Kidney (tissue), 14 donors: ENCODE measurements around the gene DNAJB8. TPM values are rescaled to one million over a fixed set of nuclear protein-coding genes. Genes with fewer than 3 reads are reported as not detected.
A peak's percentile ranks its signal among the peaks of the same experiment; 100 is the strongest.

ENCODE experiments used
- DNase-seq, 5 donors: peaks; one replicate each; pipeline ENCODE4 v3.0.0-alpha.2; 2013 to 2020
- FAIRE-seq: peaks from 2 replicates; lab custom pipeline; 2012; peaks lifted over from hg19 to GRCh38; lab: Jason Lieb, UNC
- H3K27ac ChIP-seq, 2 donors: one replicate each; pipeline ENCODE4 v1.7.0; 2013; ENCODE audit warnings: low read depth in 2 of 2, low read length in 2 of 2, inconsistent platforms in 1 of 2
- H3K27me3 ChIP-seq: one replicate; pipeline ENCODE4 v1.7.1; 2013; ENCODE audit warnings: low read length, inconsistent platforms; ENCODE audit not compliant: control insufficient read depth, insufficient read depth
- H3K36me3 ChIP-seq, 3 donors: one replicate each; pipeline versions ENCODE4 v1.7.0 to v1.7.1; 2013; ENCODE audit warnings: low read length in 3 of 3, control low read depth in 1 of 3, inconsistent platforms in 1 of 3; ENCODE audit not compliant: insufficient read depth in 3 of 3, control insufficient read depth in 2 of 3
- H3K4me1 ChIP-seq, 3 donors: one replicate each; pipeline versions ENCODE4 v1.7.0 to v1.7.1; 2013; ENCODE audit warnings: low read length in 3 of 3, inconsistent platforms in 1 of 3, low read depth in 1 of 3; ENCODE audit not compliant: control insufficient read depth in 2 of 3, insufficient read depth in 2 of 3
- H3K4me3 ChIP-seq, 3 donors: one replicate each; pipeline versions ENCODE4 v1.7.0 to v1.8.1; 2013; ENCODE audit warnings: low read length in 3 of 3, control low read depth in 1 of 3, inconsistent platforms in 1 of 3
- H3K9ac ChIP-seq, 3 donors: one replicate each; pipeline versions ENCODE4 v1.7.0 to v1.7.1; 2013; ENCODE audit warnings: low read length in 3 of 3, control low read depth in 1 of 3, inconsistent platforms in 1 of 3
- H3K9me3 ChIP-seq, 3 donors: one replicate each; pipeline versions ENCODE4 v1.7.0 to v1.7.1; 2013; ENCODE audit warnings: low read length in 3 of 3, control low read depth in 1 of 3, inconsistent platforms in 1 of 3; ENCODE audit not compliant: control insufficient read depth in 2 of 3, insufficient read depth in 1 of 3
- CTCF ChIP-seq: IDR thresholded peaks from 3 replicates; pipeline ENCODE4 v1.5.1; 2012; ENCODE audit warnings: mild to moderate bottlenecking, moderate library complexity, borderline replicate concordance; ENCODE audit not compliant: insufficient read depth; ENCODE audit errors: extremely low read depth
- intact Hi-C: fragments of 100-400 bp; cut with DNase I; formaldehyde crosslinking; loops from one replicate; pipeline ENCODE4 v1.11.1; 2022
- polyA plus RNA-seq: library from polyadenylated mRNA; stranded (reverse); fragments of 350-450 nt; fragmentation: Illumina TruSeq; extraction: RNeasy Lipid Tissue Mini Kit (QIAGEN cat#74804); gene quantifications from one replicate; pipeline ENCODE4 v1.2.3, GENCODE V29; 2014; ENCODE audit warnings: low read depth, low replicate concordance; ENCODE audit not compliant: insufficient read depth
- total RNA-seq: library from RNA; stranded (reverse); fragmentation: NEBNext Ultra II Directional; extraction: Animal tissue kit (Norgen Biotek cat#: 25700); gene quantifications from one replicate; pipeline ENCODE4 v1.2.1, GENCODE V29; 2021
- donor health status: control.
- donor health status: control.
- donor health status: control.
- donor health status: control.
- donor health status: control.
- donor health status: DM: yes; HTN: yes; CAD: no.
- donor health status: Normal renal cell carcinoma (clear cell type).

Gene DNAJB8
- total and polyA plus RNA-seq, 2 donors from 2014 or later, result not detected

DNA sequence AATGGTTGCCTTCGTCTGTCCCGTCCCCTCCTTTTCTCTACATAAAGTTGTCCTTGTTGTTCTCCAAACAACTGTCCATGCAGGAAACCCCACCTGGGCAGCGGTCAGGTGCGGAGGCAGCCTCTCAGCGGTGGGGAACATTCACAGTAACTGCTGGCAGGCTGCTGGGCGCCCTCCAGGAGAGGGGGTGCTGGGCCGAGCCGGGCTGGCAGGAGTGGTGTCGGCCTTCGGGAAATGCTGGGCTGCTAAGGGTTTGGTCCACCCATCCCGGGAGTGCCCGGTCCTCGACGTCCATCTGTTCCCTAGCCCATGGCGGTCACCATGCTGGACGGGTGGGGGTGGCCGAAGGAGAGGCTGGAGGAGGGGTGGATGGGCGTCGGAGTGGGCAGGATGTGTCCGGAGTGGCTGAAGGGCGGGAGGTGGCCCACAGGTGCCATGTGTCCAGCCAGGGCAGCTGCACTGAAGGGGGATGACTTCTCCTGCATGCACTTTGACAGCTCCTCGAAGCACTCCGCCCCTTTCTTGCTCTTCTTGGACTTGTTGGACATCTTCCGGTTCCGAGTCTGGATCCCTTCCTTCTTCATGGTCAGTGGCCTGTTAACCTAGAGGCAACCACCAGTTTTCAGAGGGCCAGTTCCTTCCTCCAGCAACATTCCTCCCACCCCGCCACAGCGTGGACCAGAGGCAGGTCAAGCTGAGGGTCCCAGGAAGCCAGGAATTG is 14.2 kb upstream of the DNAJB8 start:
- H3K9ac ChIP-seq, result no peak overlapping the region
- no peak overlapping the region for H3K4me3 ChIP-seq
- H3K27me3 ChIP-seq, result peaks cover 27% of the 10 kb centered on the region
- FAIRE-seq, result no peak
- H3K36me3 ChIP-seq, result peaks cover 0 to 3% (median 0%) of the 10 kb centered on the region in 3 donors
- intact Hi-C loops, result no loop called here
- H3K4me1 ChIP-seq, result peaks cover 0 to 4% (median 2%) of the 10 kb centered on the region in 3 donors
- peak in 1 of 5 donors; percentile 76 for DNase-seq
- no peaks in the 10 kb centered on the region for H3K9me3 ChIP-seq
- no peak for TF ChIP-seq CTCF
- H3K27ac ChIP-seq, result peak overlapping the region; percentile 21 to 51

DNA sequence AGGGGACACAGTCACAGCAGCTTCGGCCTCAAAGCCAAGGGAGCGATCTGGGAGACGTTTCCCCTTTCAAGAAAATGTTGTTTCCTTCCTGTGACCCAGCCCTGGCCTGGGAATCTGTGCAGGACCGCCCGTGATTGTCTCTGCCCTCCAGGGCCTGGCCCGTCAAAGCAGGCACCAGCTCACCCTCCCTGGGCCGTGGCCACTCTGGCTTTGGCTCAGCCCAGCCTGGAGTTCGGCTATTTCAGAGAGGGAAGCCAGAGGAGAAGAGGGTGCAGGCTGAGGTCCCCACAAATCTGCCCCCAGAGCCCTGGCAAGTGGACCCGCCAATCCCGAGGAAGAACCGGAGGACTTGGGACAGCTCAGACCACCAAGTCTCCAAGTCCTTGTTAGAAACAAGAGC is 13.6 kb upstream of the DNAJB8 start:
- intact Hi-C loops, result no loop called here
- Histone ChIP-seq H3K4me1 (peaks cover 0 to 4% (median 2%) of the 10 kb centered on the region in 3 donors), H3K9ac (no peak overlapping the region), H3K27ac (peak overlapping the region in 1 of 2 donors; percentile 51), H3K9me3 (no peaks in the 10 kb centered on the region), H3K27me3 (peaks cover 22% of the 10 kb centered on the region), H3K36me3 (peaks cover 0 to under 1% (median 0%) of the 10 kb centered on the region in 3 donors), H3K4me3 (no peak overlapping the region)
- TF ChIP-seq CTCF, result no peak
- FAIRE-seq, result no peak
- DNase-seq, result peak in 2 of 5 donors; percentile 11 to 81

DNA sequence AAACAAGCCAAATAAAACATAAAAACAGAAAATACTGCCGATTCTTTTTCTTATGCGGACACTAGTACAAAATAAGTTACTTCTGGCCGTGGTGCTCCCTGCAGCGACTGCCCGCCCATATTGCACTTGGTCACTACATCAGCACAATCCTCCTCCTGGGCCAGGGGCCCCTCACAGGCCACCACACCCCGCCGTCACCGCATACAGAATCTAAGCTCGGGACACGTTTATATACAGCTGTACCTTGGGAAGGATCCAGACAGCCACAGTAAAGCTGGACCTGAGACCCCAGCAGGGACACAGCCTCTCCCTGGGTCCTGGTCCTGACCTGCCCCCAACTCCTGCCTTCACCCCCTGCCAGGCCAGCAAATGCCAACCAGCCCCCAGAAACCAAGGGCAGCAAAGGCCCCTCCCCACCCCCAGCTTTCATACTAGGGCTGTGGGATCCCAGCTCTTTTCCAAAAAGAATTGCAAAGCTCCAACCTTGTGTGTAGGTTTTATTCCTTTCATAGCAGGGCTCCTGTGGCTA is 12.9 kb upstream of the DNAJB8 start:
- no peak overlapping the region for H3K4me3 ChIP-seq
- peak in 1 of 5 donors; percentile 52 for DNase-seq
- peaks cover 0 to 2% (median under 1%) of the 10 kb centered on the region in 3 donors for H3K4me1 ChIP-seq
- intact Hi-C loops, result no loop called here
- no peak for TF ChIP-seq CTCF
- H3K27me3 ChIP-seq, result peaks cover 16% of the 10 kb centered on the region
- no peak overlapping the region for H3K9ac ChIP-seq
- FAIRE-seq, result no peak
- H3K36me3 ChIP-seq, result no peaks in the 10 kb centered on the region
- no peak overlapping the region for H3K27ac ChIP-seq
- H3K9me3 ChIP-seq, result no peaks in the 10 kb centered on the region
